GM12872 (cell line): ENCODE measurements around the gene FBLN2.

Experiments used
- CTCF ChIP-seq: IDR thresholded peaks from 3 replicates; pipeline ENCODE4 v1.5.1; 2011; ENCODE audit warnings: low read depth, mild to moderate bottlenecking, low read length, moderate library complexity; ENCODE audit not compliant: insufficient read depth

FBLN2 gene

GRCh38 chr3:13598926-13599886, 50.3 kb downstream of the FBLN2 start:
- TF ChIP-seq CTCF: no peak

GRCh38 chr3:13599887-13600450, 51.0 kb downstream of the FBLN2 start:
- TF ChIP-seq CTCF: no peak

- no peak for TF ChIP-seq CTCF
Measured at GRCh38 chr3:13600950-13601691, 52.2 kb downstream of the FBLN2 start.

- TF ChIP-seq CTCF: no peak
Measured at GRCh38 chr3:13601692-13602080, 52.8 kb downstream of the FBLN2 start.

GRCh38 chr3:13605555-13605954, 56.6 kb downstream of the FBLN2 start:
- no peak for TF ChIP-seq CTCF

GRCh38 chr3:13607821-13608597, 59.1 kb downstream of the FBLN2 start:
- no peak for TF ChIP-seq CTCF
